Measurements from ENCODE around the gene PDE4D. TPM values are rescaled to one million over a fixed set of nuclear protein-coding genes. Genes with fewer than 3 reads are reported as not detected.

Gene PDE4D
- total RNA-seq, 4 donors from 2014 or later = 6.7 to 21.0 (median 15.0) TPM

DNA sequence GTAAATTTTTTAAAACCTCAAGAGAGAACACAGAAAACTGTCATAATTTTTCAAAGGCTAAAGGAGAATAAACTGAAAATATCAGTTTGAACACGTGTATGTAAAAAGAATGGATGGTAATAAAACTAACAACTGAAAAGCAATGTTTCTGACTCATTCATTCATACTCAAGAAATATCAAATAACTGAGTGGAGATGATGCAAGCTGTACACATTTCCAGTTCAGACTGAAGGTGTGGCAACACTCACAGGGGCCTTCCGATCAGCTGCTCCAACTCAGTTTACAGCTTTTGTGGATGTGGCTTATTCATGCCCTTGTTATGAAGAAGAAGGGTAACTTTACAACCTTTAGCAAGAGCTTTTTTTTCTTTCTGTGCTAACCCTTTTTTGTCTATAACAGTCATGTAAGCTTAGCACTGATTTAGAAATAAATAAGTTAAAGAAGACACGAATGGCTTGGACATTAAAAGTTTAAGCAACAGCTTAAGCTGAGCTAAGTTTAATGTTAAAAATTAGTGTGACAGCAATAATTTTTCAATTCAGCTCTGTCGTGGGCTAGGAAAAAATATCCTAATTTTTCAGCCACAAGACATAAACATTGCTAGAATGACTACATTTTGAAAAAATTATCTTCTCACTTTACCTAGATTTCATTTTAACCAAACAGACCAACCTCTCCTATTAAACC, 857.1 kb downstream of the PDE4D start:
- WGBS, 2 donors = 52 to 55% methylated on average over 4 of the region's 4 CpGs
- no peak overlapping the region for H3K4me3 ChIP-seq (ENCODE audit: low read depth, poor library complexity, severe bottlenecking)
- DNase-seq (ENCODE audit: low spot score in 2 of 2) = peak in 1 of 2 donors; percentile 23
- intact Hi-C loops (cut with DNase I; ENCODE audit: low total_unique reads) = no loop called here
- TF ChIP-seq, protein P1, sequence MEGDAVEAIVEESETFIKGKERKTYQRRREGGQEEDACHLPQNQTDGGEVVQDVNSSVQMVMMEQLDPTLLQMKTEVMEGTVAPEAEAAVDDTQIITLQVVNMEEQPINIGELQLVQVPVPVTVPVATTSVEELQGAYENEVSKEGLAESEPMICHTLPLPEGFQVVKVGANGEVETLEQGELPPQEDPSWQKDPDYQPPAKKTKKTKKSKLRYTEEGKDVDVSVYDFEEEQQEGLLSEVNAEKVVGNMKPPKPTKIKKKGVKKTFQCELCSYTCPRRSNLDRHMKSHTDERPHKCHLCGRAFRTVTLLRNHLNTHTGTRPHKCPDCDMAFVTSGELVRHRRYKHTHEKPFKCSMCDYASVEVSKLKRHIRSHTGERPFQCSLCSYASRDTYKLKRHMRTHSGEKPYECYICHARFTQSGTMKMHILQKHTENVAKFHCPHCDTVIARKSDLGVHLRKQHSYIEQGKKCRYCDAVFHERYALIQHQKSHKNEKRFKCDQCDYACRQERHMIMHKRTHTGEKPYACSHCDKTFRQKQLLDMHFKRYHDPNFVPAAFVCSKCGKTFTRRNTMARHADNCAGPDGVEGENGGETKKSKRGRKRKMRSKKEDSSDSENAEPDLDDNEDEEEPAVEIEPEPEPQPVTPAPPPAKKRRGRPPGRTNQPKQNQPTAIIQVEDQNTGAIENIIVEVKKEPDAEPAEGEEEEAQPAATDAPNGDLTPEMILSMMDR (IDR thresholded peaks at IDR 0.05) = no peak
- no peak for TF ChIP-seq POLR2A (IDR thresholded peaks at IDR 0.05)

DNA sequence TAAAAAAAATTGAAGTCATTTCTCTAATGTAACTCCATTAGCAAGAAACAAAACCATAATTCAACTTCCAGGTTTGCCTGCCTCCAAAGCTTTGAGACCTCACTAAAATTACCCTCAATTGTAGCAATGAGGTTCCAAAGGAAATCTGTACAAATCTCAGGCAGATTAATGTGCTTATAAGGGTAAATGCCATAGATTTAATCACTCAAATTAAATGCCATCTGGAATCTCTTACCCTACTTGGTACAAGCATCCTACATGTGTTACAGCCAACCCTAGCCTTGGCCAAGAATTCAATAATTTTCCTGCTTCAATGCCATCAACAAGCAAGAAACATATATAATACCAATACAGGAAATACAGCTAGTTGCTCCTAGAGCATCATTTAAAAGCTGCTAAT, 857.8 kb downstream of the PDE4D start:
- intact Hi-C loops (cut with DNase I; ENCODE audit: low total_unique reads) = no loop called here
- H3K4me3 ChIP-seq (ENCODE audit: low read depth, poor library complexity, severe bottlenecking) = no peak overlapping the region
- TF ChIP-seq POLR2A (IDR thresholded peaks at IDR 0.05) = no peak
- TF ChIP-seq, protein P1 (IDR thresholded peaks at IDR 0.05) = no peak
- no peak for DNase-seq (ENCODE audit: low spot score in 2 of 2)

DNA sequence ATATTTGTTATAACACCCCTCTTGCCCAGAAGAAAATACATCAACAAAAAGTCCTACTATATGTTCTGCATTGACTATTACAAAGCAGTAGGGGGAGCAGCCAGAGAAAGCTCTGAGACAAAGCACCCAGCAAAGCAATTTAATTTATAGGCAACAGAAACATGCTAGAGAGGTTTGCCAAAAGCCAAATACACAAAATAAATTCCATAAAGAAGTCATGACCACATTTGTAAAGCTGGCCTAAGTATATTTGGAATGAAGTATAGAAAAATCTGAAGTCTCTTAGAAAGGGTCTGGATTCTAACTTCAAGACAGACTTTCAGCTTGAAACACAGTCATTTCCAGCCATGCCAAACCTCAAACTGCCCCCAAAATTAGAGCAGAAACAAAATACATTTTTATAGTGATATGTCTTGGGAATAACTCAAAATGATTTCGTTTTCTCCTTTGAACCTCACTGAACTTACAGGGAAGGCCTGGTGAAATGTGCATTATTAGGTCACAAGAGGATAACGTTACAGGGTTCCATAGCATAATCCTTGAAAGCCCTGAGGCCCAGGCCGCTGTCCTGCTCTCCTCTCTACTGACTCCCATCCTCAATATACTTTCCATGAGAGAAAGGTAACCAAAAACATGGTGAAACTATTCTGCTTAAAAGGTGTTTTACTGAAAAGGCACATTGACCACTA, 858.9 kb downstream of the PDE4D start:
- no peak for DNase-seq (ENCODE audit: low spot score in 2 of 2)

DNA sequence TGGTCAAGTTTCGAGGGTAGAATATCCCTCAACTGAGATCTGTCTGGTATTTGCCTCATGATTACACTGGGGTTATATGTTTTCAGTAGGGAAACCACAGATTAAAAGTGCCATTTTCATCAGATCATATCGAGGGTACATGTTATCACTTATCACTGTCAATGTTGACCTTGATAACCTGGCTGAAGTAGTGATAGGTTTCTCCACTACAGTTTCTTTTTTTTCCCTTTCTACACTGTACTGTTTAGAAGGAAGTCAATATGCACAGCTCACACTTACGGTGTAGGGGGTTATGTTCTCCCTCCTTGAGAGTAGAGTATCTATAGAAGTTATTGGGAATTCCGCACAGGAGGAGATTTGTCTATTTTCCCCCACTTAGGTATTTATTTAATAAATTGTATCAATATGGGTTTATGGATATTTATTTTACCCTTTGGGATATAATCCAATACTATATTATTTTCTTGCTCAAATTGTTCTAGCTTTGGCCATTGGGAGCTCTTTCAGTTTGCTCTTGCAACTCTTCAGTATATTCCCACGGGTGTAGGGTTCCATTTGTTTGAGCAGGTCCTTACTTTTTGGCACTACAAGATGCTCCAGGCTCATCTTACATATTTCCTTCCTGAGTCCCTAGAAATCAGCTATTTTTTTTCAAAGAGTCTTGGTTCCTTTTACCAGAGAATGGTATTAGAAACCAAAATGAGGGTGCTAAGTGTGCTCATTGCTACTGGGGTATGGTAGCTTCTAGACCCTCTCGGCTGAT, 866.2 kb downstream of the PDE4D start:
- intact Hi-C loops (cut with DNase I; ENCODE audit: low total_unique reads) = no loop called here

More for the DNA sequence above, 858.9 kb downstream of the PDE4D start:
- 79 to 80% methylated on average over 3 of the region's 3 CpGs for WGBS, 2 donors
- TF ChIP-seq, protein P1 (IDR thresholded peaks at IDR 0.05) = no peak
- no peak for TF ChIP-seq POLR2A (IDR thresholded peaks at IDR 0.05)
- intact Hi-C loops (cut with DNase I; ENCODE audit: low total_unique reads) = no loop called here
- H3K4me3 ChIP-seq (ENCODE audit: low read depth, poor library complexity, severe bottlenecking) = no peak overlapping the region

DNA sequence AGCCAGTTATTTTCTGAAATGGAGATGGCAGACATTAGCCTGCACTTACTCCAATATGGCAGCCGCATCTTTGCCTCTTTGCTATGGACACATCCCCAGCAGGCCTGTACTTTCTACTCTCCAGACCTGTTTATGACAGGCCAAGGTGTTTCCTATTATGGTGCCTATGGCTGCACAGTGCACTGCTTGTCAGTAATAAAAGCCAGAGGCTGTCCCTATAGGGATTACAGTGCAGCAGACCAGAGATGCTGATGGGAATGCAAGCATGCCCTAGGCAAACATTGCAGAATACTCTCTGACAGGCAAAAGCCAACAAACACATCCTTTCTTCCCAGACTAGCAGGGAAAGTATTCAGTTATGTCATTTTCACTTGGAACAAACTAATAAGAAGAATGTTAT, 867.8 kb downstream of the PDE4D start:
- no peak overlapping the region for H3K4me3 ChIP-seq (ENCODE audit: low read depth, poor library complexity, severe bottlenecking)
- TF ChIP-seq, protein P1 (IDR thresholded peaks at IDR 0.05) = no peak
- TF ChIP-seq POLR2A (IDR thresholded peaks at IDR 0.05) = no peak
- DNase-seq (ENCODE audit: low spot score in 2 of 2) = no peak
- intact Hi-C loops (cut with DNase I; ENCODE audit: low total_unique reads) = no loop called here
- WGBS, 2 donors = 96% methylated on average over 1 of the region's 1 CpG

More for the DNA sequence above, 866.2 kb downstream of the PDE4D start:
- H3K4me3 ChIP-seq (ENCODE audit: low read depth, poor library complexity, severe bottlenecking) = no peak overlapping the region
- no peak for DNase-seq (ENCODE audit: low spot score in 2 of 2)
- TF ChIP-seq POLR2A (IDR thresholded peaks at IDR 0.05) = no peak
- TF ChIP-seq, protein P1 (IDR thresholded peaks at IDR 0.05) = no peak
- WGBS, 2 donors = 93 to 98% methylated on average over 6 of the region's 6 CpGs
